H1 (cell line): ENCODE data around the gene SUSD1. TPM values are rescaled to one million over a fixed set of nuclear protein-coding genes. Genes with fewer than 3 reads are reported as not detected.

ENCODE experiments used
- CTCF ChIA-PET: fragments of 300-600 bp; sonication (Branson Sonifier 250); formaldehyde crosslinking; loops from one replicate; lab custom pipeline; 2021; ENCODE audit not compliant: partially characterized antibody; lab: Charles Lee
- POLR2A ChIA-PET: fragments of 300-600 bp; sonication (Branson Sonifier 250); formaldehyde crosslinking; loops from one replicate; lab custom pipeline; 2021; ENCODE audit warnings: inconsistent platforms; ENCODE audit not compliant: partially characterized antibody; lab: Charles Lee
- DNase-seq, 2 experiments: peaks; one replicate each; pipeline versions ENCODE4 v3.0.0 to v3.0.0-alpha.2; 2010 to 2022; ENCODE audit warnings: low spot score in 2 of 2, low read depth in 1 of 2, mixed read lengths in 1 of 2
- FAIRE-seq: peaks from 2 replicates; lab custom pipeline; 2011; peaks lifted over from hg19 to GRCh38; lab: Jason Lieb, UNC
- H2AFZ ChIP-seq: 2 replicates; pipeline ENCODE4 v1.8.1; 2012; ENCODE audit warnings: low read length, inconsistent platforms
- H2AK5ac ChIP-seq: 2 replicates; pipeline ENCODE4 v1.6.1; 2013; ENCODE audit warnings: low read depth, low read length
- H2BK120ac ChIP-seq: replicated peaks from 2 replicates; pipeline ENCODE3; 2013; ENCODE audit warnings: low read depth, low read length, inconsistent platforms
- H2BK12ac ChIP-seq: 2 replicates; pipeline ENCODE4 v1.6.1; 2013; ENCODE audit warnings: low read depth, low read length
- H2BK15ac ChIP-seq: 2 replicates; pipeline ENCODE4 v1.6.1; 2013; ENCODE audit warnings: low read length
- H2BK20ac ChIP-seq: 2 replicates; pipeline ENCODE4 v1.6.1; 2013; ENCODE audit warnings: low read length
- H2BK5ac ChIP-seq: 2 replicates; pipeline ENCODE4 v1.6.1; 2013; ENCODE audit warnings: low read depth, low read length
- H3K14ac ChIP-seq: 2 replicates; pipeline ENCODE4 v1.6.1; 2013; ENCODE audit warnings: inconsistent platforms; ENCODE audit not compliant: insufficient read length
- H3K18ac ChIP-seq: 2 replicates; pipeline ENCODE4 v1.6.1; 2013; ENCODE audit warnings: low read length; ENCODE audit errors: extremely low read depth
- H3K23ac ChIP-seq: 2 replicates; pipeline ENCODE4 v1.6.1; 2013; ENCODE audit warnings: inconsistent platforms; ENCODE audit not compliant: insufficient read length
- H3K23me2 ChIP-seq: 2 replicates; pipeline ENCODE4 v1.6.1; 2013; ENCODE audit warnings: low read depth, low read length
- H3K27ac ChIP-seq: 2 replicates; pipeline ENCODE4 v1.6.1; 2011; ENCODE audit warnings: low read depth, low read length, inconsistent platforms
- H3K27me3 ChIP-seq, 4 experiments: replicated peaks in 1 of 4; 1 replicate in 1 of 4; 2 replicates in 3 of 4; pipeline versions ENCODE4 v1.6.1 to v1.8.1; 2011 to 2013; ENCODE audit warnings: low read length in 3 of 4, mild to moderate bottlenecking in 3 of 4, inconsistent platforms in 2 of 4, mixed read lengths in 2 of 4, moderate library complexity in 1 of 4; ENCODE audit not compliant: control insufficient read depth in 3 of 4, insufficient read depth in 3 of 4; ENCODE audit errors: extremely low read depth in 1 of 4
- H3K36me3 ChIP-seq, 4 experiments: 2 replicates each; pipeline versions ENCODE4 v1.6.1 to v1.8.1; 2011 to 2013; ENCODE audit warnings: mild to moderate bottlenecking in 4 of 4, low read length in 3 of 4, moderate library complexity in 2 of 4, control low read depth in 1 of 4, inconsistent platforms in 1 of 4; ENCODE audit not compliant: insufficient read depth in 4 of 4, control insufficient read depth in 2 of 4
- H3K4ac ChIP-seq: replicated peaks from 2 replicates; pipeline ENCODE3; 2013; ENCODE audit warnings: low read length, low read depth, mixed read lengths, inconsistent platforms; ENCODE audit not compliant: insufficient read length
- H3K4me1 ChIP-seq, 4 experiments: replicated peaks in 1 of 4; 1 replicate in 1 of 4; 2 replicates in 3 of 4; pipeline versions ENCODE4 v1.6.1 to v1.8.1; 2011 to 2013; ENCODE audit warnings: low read length in 3 of 4, inconsistent platforms in 2 of 4, mixed read lengths in 1 of 4; ENCODE audit not compliant: insufficient read depth in 4 of 4, control insufficient read depth in 3 of 4
- H3K4me2 ChIP-seq, 2 experiments: 2 replicates each; pipeline versions ENCODE4 v1.6.1 to v1.8.1; 2011 to 2013; ENCODE audit warnings: low read depth in 2 of 2, low read length in 2 of 2, control low read depth in 1 of 2, inconsistent platforms in 1 of 2, mild to moderate bottlenecking in 1 of 2; ENCODE audit not compliant: insufficient read depth in 1 of 2
- H3K4me3 ChIP-seq, 4 experiments: fragments of 200-600, 300-600 bp in 1 of 4; sonication (generic), shearing (Covaris generic), sonication (Bioruptor Twin) in 1 of 4; 2 replicates each; pipeline versions ENCODE4 v1.5.1 to v1.8.1; 2011 to 2016; ENCODE audit warnings: low read length in 4 of 4, low read depth in 3 of 4, control low read depth in 2 of 4, inconsistent platforms in 2 of 4, mild to moderate bottlenecking in 2 of 4, mixed read lengths in 1 of 4, moderate library complexity in 1 of 4; ENCODE audit not compliant: insufficient read depth in 2 of 4; ENCODE audit errors: extremely low read depth in 1 of 4
- H3K56ac ChIP-seq: replicated peaks from 2 replicates; pipeline ENCODE3; 2013; ENCODE audit warnings: low read depth, mild to moderate bottlenecking, mixed read lengths, low read length, inconsistent platforms; ENCODE audit not compliant: insufficient read length
- H3K79me1 ChIP-seq: 2 replicates; pipeline ENCODE4 v1.6.1; 2013; ENCODE audit warnings: low read depth, low read length, control low read depth
- H3K79me2 ChIP-seq, 2 experiments: 2 replicates each; pipeline versions ENCODE4 v1.6.1 to v1.8.1; 2012 to 2013; ENCODE audit warnings: low read length in 2 of 2, mild to moderate bottlenecking in 2 of 2, inconsistent platforms in 1 of 2; ENCODE audit not compliant: insufficient read depth in 2 of 2, control insufficient read depth in 1 of 2
- H3K9ac ChIP-seq, 4 experiments: replicated peaks in 1 of 4; 1 replicate in 1 of 4; 2 replicates in 3 of 4; pipeline versions ENCODE4 v1.6.1 to v1.8.1; 2011 to 2013; ENCODE audit warnings: low read depth in 3 of 4, low read length in 3 of 4, control low read depth in 2 of 4, mild to moderate bottlenecking in 2 of 4, moderate library complexity in 2 of 4, inconsistent platforms in 1 of 4; ENCODE audit errors: extremely low read depth in 1 of 4
- H3K9me3 ChIP-seq, 2 experiments: 2 replicates each; pipeline versions ENCODE4 v1.6.1 to v1.8.1; 2012 to 2013; ENCODE audit warnings: mild to moderate bottlenecking in 2 of 2, moderate library complexity in 2 of 2, control low read depth in 1 of 2, inconsistent platforms in 1 of 2, low read depth in 1 of 2, low read length in 1 of 2, mixed read lengths in 1 of 2; ENCODE audit not compliant: insufficient read depth in 2 of 2
- H4K20me1 ChIP-seq, 2 experiments: replicated peaks in 1 of 2; 2 replicates each; pipeline versions ENCODE3 to v1.8.1; 2011 to 2013; ENCODE audit warnings: inconsistent platforms in 2 of 2, low read length in 2 of 2, mild to moderate bottlenecking in 1 of 2; ENCODE audit not compliant: insufficient read depth in 2 of 2, control insufficient read depth in 1 of 2
- H4K5ac ChIP-seq: 2 replicates; pipeline ENCODE4 v1.6.1; 2013; ENCODE audit warnings: low read length, low read depth, mixed read lengths, inconsistent platforms; ENCODE audit not compliant: insufficient read length
- H4K8ac ChIP-seq: 2 replicates; pipeline ENCODE4 v1.8.0; 2013; ENCODE audit warnings: mild to moderate bottlenecking, moderate library complexity, low read length, inconsistent platforms; ENCODE audit not compliant: insufficient read depth; ENCODE audit errors: extremely low read depth
- H4K91ac ChIP-seq: replicated peaks from 2 replicates; pipeline ENCODE3; 2013; ENCODE audit warnings: low read length, mixed read lengths, inconsistent platforms; ENCODE audit not compliant: insufficient read length
- CHD2 ChIP-seq: IDR thresholded peaks from 2 replicates; pipeline ENCODE4 v1.6.1; 2012; ENCODE audit warnings: low read length, improper control_type of control experiment
- E2F6 ChIP-seq: IDR thresholded peaks from 2 replicates; pipeline ENCODE4 v1.6.1; 2012; ENCODE audit warnings: inconsistent platforms
- NRF1 ChIP-seq: IDR thresholded peaks from 2 replicates; pipeline ENCODE4 v1.6.1; 2011; ENCODE audit warnings: mild to moderate bottlenecking, low read depth, low read length, improper control_type of control experiment
- SIRT6 ChIP-seq: IDR thresholded peaks from one replicate; pipeline ENCODE4 v1.7.1; 2012; ENCODE audit warnings: low read length, inconsistent platforms
- TAF7 ChIP-seq: optimal IDR thresholded peaks from 2 replicates; pipeline ENCODE3; 2011; ENCODE audit warnings: low read depth, mild to moderate bottlenecking, inconsistent platforms, low read length, moderate library complexity, borderline replicate concordance
- TCF12 ChIP-seq: IDR thresholded peaks from 2 replicates; pipeline ENCODE4 v1.6.1; 2011; ENCODE audit warnings: low read depth, mild to moderate bottlenecking, low read length
- TEAD4 ChIP-seq: IDR thresholded peaks from 2 replicates; pipeline ENCODE4 v1.6.1; 2012; ENCODE audit warnings: low read depth, low read length, inconsistent platforms, mixed read lengths
- WGBS, 2 experiments: shearing (Covaris generic) in 1 of 2; methylation state at CpG; one replicate each; pipeline versions ENCODE4 v1.1.6 to v1.1.7; 2013 to 2015; ENCODE audit warnings: low lambda C conversion rate in 2 of 2, mixed read lengths in 2 of 2, inconsistent platforms in 1 of 2, low coverage in 1 of 2, missing lambda C conversion rate in 1 of 2; ENCODE audit not compliant: insufficient replicate concordance in 2 of 2, insufficient coverage in 1 of 2, insufficient read length in 1 of 2; ENCODE audit errors: extremely low coverage in 1 of 2, missing lambda C conversion rate in 1 of 2; 5-methylcytosine and 5-hydroxymethylcytosine counted together
- polyA plus RNA-seq, 7 experiments: library from polyadenylated mRNA; depleted of rRNA in 3 of 7; stranded (reverse) in 5 of 7; unstranded in 2 of 7; fragments of >200 nt in 5 of 7; fragments of 200-250 nt in 2 of 7; gene quantifications; 1 replicate in 5 of 7; 2 replicates in 1 of 7; 4 replicates in 1 of 7; pipeline versions ENCODE4 v1.2.1 to v1.2.3, GENCODE V29; 2011 to 2013; ENCODE audit warnings: missing spikeins in 2 of 7, mixed read lengths in 2 of 7
- total RNA-seq: library from RNA; stranded (reverse); fragmentation: NEBNext Ultra II Directional; extraction: Animal tissue kit (Norgen Biotek cat#: 25700); gene quantifications from 2 replicates; pipeline ENCODE4 v1.2.1, GENCODE V29; 2021

The SUSD1 gene
- total and polyA plus RNA-seq, 2 of the 8 experiments (the other 6 are each of a cell fraction or from before 2014, with no cell fraction given), result 2.8 to 7.2 TPM

- TF ChIP-seq TEAD4 (no peak), SIRT6 (no peak), NRF1 (no peak), CHD2 (no peak), TAF7 (no peak), E2F6 (no peak), TCF12 (no peak)
- H3K4me2 ChIP-seq, result no peak overlapping the region
- H3K4me3 ChIP-seq, result no peak overlapping the region
- H3K4ac ChIP-seq, result no peak overlapping the region
- DNase-seq (no peak), FAIRE-seq (no peak)
- no peaks in the 10 kb centered on the region for H3K79me2 ChIP-seq
- H3K4me1 ChIP-seq, result peaks cover under 1 to 6% (median 2%) of the 10 kb centered on the region in 4 experiments; a peak in 5 of 7 replicates
- no peak overlapping the region for H4K5ac ChIP-seq
- no peak overlapping the region for H4K91ac ChIP-seq
- H3K27ac ChIP-seq, result no peak overlapping the region
- H3K79me1 ChIP-seq, result no peaks in the 10 kb centered on the region
- H3K27me3 ChIP-seq, result no peaks in the 10 kb centered on the region
- no peak overlapping the region for H2AFZ ChIP-seq
- no peak overlapping the region for H2AK5ac ChIP-seq
- no peak overlapping the region for H2BK20ac ChIP-seq
- 91% methylated on average over 3 of the region's 3 CpGs; no CpG with 5 or more reads in 1 of the 2 experiments for WGBS, 2 experiments
- peaks cover 4 to 7% of the 10 kb centered on the region in 2 experiments; a peak in 2 of 4 replicates for H3K9me3 ChIP-seq
- no peaks in the 10 kb centered on the region for H4K20me1 ChIP-seq
- H3K14ac ChIP-seq, result no peak overlapping the region
- H2BK15ac ChIP-seq, result no peak overlapping the region
- no peak overlapping the region for H3K18ac ChIP-seq
- H3K23ac ChIP-seq, result no peak overlapping the region
- POLR2A ChIA-PET, result no interaction called here
- CTCF ChIA-PET, result interaction anchor here (0.6 to 2.6 kb wide), 4 partner anchors 9 to 275 kb away, joined by 3 to 15 read pairs (median 4); no protein-coding TSS in a partner anchor
- H3K56ac ChIP-seq, result no peak overlapping the region
- H3K9ac ChIP-seq, result no peak overlapping the region
- H2BK120ac ChIP-seq, result no peak overlapping the region
- no peaks in the 10 kb centered on the region for H3K36me3 ChIP-seq
- no peaks in the 10 kb centered on the region for H3K23me2 ChIP-seq
- no peak overlapping the region for H4K8ac ChIP-seq
- H2BK12ac ChIP-seq, result no peak overlapping the region
- no peak overlapping the region for H2BK5ac ChIP-seq
These were observed 113.9 kb downstream of the SUSD1 start for GRCh38 chr9:112061152-112061740.
